Measurements from ENCODE around the gene USP32.
"Not testable (repeated sequence)": the region's sequence is repeated elsewhere in the genome, so short reads cannot be mapped to it uniquely, and the experiment has no call there.

USP32 gene

GRCh38 chr17:60223456-60223855, 168.5 kb downstream of the USP32 start:
- DNase-seq: no peak

- DNase-seq: not testable (repeated sequence)
Observed at GRCh38 chr17:60218774-60219173, 173.2 kb downstream of the USP32 start.

GRCh38 chr17:60215895-60216294, 176.0 kb downstream of the USP32 start:
- DNase-seq: not testable (repeated sequence)

GRCh38 chr17:60211282-60211681, 180.7 kb downstream of the USP32 start:
- DNase-seq: not testable (repeated sequence)

- DNase-seq: not testable (repeated sequence)
Observed at GRCh38 chr17:60208302-60208701, 183.6 kb downstream of the USP32 start.

GRCh38 chr17:60205782-60206181, 186.2 kb downstream of the USP32 start:
- DNase-seq: not testable (repeated sequence)

GRCh38 chr17:60198630-60199029, 193.3 kb downstream of the USP32 start:
- DNase-seq: not testable (repeated sequence)

- DNase-seq: not testable (repeated sequence)
Observed at GRCh38 chr17:60194141-60194540, 197.8 kb downstream of the USP32 start.

- no peak for DNase-seq
Observed at GRCh38 chr17:60193482-60193881, 198.5 kb downstream of the USP32 start.

- DNase-seq: not testable (repeated sequence)
Observed at GRCh38 chr17:60193032-60193431, 198.9 kb downstream of the USP32 start.

- not testable (repeated sequence) for DNase-seq
Observed at GRCh38 chr17:60190032-60190431, 201.9 kb downstream of the USP32 start.

GRCh38 chr17:60188759-60189158, 203.2 kb downstream of the USP32 start:
- no peak for DNase-seq

- DNase-seq: not testable (repeated sequence)
Observed at GRCh38 chr17:60186846-60187745, 204.8 kb downstream of the USP32 start.

GRCh38 chr17:60186372-60186771, 205.6 kb downstream of the USP32 start:
- DNase-seq: not testable (repeated sequence)

GRCh38 chr17:60180380-60180779, 211.6 kb downstream of the USP32 start:
- DNase-seq: not testable (repeated sequence)

GRCh38 chr17:60178180-60178579, 213.8 kb downstream of the USP32 start:
- not testable (repeated sequence) for DNase-seq

GRCh38 chr17:60176763-60177162, 215.2 kb downstream of the USP32 start:
- not testable (repeated sequence) for DNase-seq

GRCh38 chr17:60174767-60175166, 217.2 kb downstream of the USP32 start:
- not testable (repeated sequence) for DNase-seq

GRCh38 chr17:60174035-60174434, 217.9 kb downstream of the USP32 start:
- DNase-seq: no peak

GRCh38 chr17:60173304-60173819, 218.6 kb downstream of the USP32 start:
- DNase-seq: no peak

GRCh38 chr17:60171753-60172079, 220.2 kb downstream of the USP32 start:
- no peak for DNase-seq

GRCh38 chr17:60170835-60171752, 220.8 kb downstream of the USP32 start:
- no peak for DNase-seq

Data from CD4-positive, alpha-beta T cell treated with Interleukin-17A for 1 hour (primary cell).